HepG2 (cell line): Measurements from ENCODE around the gene ARHGAP21.

Experiments used
- CTCF ChIP-seq: sonication (generic); formaldehyde crosslinking; IDR thresholded peaks from 2 replicates; pipeline ENCODE4 v1.5.0; 2020; ENCODE audit warnings: mild to moderate bottlenecking, missing genetic modification reagents, moderate library complexity
- NFE2L2 ChIP-seq: fragments of 150-350 bp; IDR thresholded peaks from 2 replicates; pipeline ENCODE4 v1.6.1; 2014; ENCODE audit warnings: low read length
- RFX1 ChIP-seq: fragments of 450-650 bp; IDR thresholded peaks from 2 replicates; pipeline ENCODE4 v1.6.1; 2017

GRCh38 chr10:24685958-24686540, 37.6 kb downstream of the ARHGAP21 start:
- no peak for TF ChIP-seq CTCF (CRISPR knock-in tag)
- TF ChIP-seq NFE2L2, result no peak
- no peak for TF ChIP-seq RFX1
